Central memory CD8-positive, alpha-beta T cell (primary cell): ENCODE data around the gene RASAL1.

Source experiments
- ATAC-seq: fragments of 150-1000 bp; cut with Tn5 transposase; replicated peaks from 2 replicates; pipeline ENCODE4 v1.10.0; 2022; ENCODE audit warnings: mild to moderate bottlenecking, moderate FRiP score, moderate number of reproducible peaks; ENCODE audit not compliant: poor library complexity, severe bottlenecking; ENCODE audit errors: extremely low read depth
- DNase-seq, 2 donors: peaks; one replicate each; pipeline ENCODE4 v3.0.0; 2021; ENCODE audit warnings: low spot score in 2 of 2
- H3K27ac Mint-ChIP-seq: one replicate; pipeline ENCODE4 v1.8.0; 2022; ENCODE audit warnings: low read depth, mild to moderate bottlenecking, moderate library complexity, mixed read lengths
- H3K27me3 Mint-ChIP-seq: one replicate; pipeline ENCODE4 v1.8.0; 2022; ENCODE audit warnings: mixed read lengths
- H3K36me3 Mint-ChIP-seq: one replicate; pipeline ENCODE4 v1.8.0; 2022; ENCODE audit warnings: mild to moderate bottlenecking, moderate library complexity, mixed read lengths; ENCODE audit not compliant: insufficient read depth
- H3K4me1 Mint-ChIP-seq: one replicate; pipeline ENCODE4 v1.8.0; 2022; ENCODE audit warnings: mixed read lengths
- H3K4me3 Mint-ChIP-seq: one replicate; pipeline ENCODE4 v1.8.0; 2022; ENCODE audit warnings: mild to moderate bottlenecking, moderate library complexity, mixed read lengths
- H3K9me3 Mint-ChIP-seq: one replicate; pipeline ENCODE4 v1.8.0; 2022; ENCODE audit warnings: mixed read lengths

The RASAL1 gene

GRCh38 chr12:113077859-113078255 is 57.7 kb downstream of the RASAL1 start:
- Mint-ChIP-seq H3K4me1 (peaks cover 32% of the 10 kb centered on the region), H3K36me3 (no peaks in the 10 kb centered on the region), H3K4me3 (no peak overlapping the region), H3K27me3 (no peaks in the 10 kb centered on the region), H3K9me3 (no peaks in the 10 kb centered on the region), H3K27ac (no peak overlapping the region)
- no peak for DNase-seq
- no peak for ATAC-seq

GRCh38 chr12:113077057-113077858 is 58.3 kb downstream of the RASAL1 start:
- H3K36me3 Mint-ChIP-seq, result no peaks in the 10 kb centered on the region
- ATAC-seq (no peak), DNase-seq (no peak)
- H3K4me3 Mint-ChIP-seq, result no peak overlapping the region
- peaks cover 28% of the 10 kb centered on the region for H3K4me1 Mint-ChIP-seq
- no peak overlapping the region for H3K27ac Mint-ChIP-seq
- H3K27me3 Mint-ChIP-seq, result no peaks in the 10 kb centered on the region
- H3K9me3 Mint-ChIP-seq, result no peaks in the 10 kb centered on the region

GRCh38 chr12:113075137-113075683 is 60.4 kb downstream of the RASAL1 start:
- DNase-seq (no peak), ATAC-seq (peak; percentile 68)
- no peaks in the 10 kb centered on the region for H3K27me3 Mint-ChIP-seq
- H3K36me3 Mint-ChIP-seq, result peaks cover 1% of the 10 kb centered on the region
- no peaks in the 10 kb centered on the region for H3K9me3 Mint-ChIP-seq
- no peak overlapping the region for H3K27ac Mint-ChIP-seq
- H3K4me3 Mint-ChIP-seq, result no peak overlapping the region
- peaks cover 28% of the 10 kb centered on the region for H3K4me1 Mint-ChIP-seq

- Mint-ChIP-seq H3K4me3 (no peak overlapping the region), H3K36me3 (peaks cover 1% of the 10 kb centered on the region), H3K9me3 (no peaks in the 10 kb centered on the region), H3K27ac (peak overlapping the region; percentile 47), H3K27me3 (no peaks in the 10 kb centered on the region), H3K4me1 (peaks cover 31% of the 10 kb centered on the region)
- DNase-seq (no peak), ATAC-seq (no peak)
Measured at GRCh38 chr12:113073586-113073985, 62.0 kb downstream of the RASAL1 start.

- ATAC-seq (no peak), DNase-seq (no peak)
- Mint-ChIP-seq H3K36me3 (peaks cover 1% of the 10 kb centered on the region), H3K4me1 (peaks cover 31% of the 10 kb centered on the region), H3K27me3 (no peaks in the 10 kb centered on the region), H3K4me3 (no peak overlapping the region), H3K9me3 (no peaks in the 10 kb centered on the region), H3K27ac (no peak overlapping the region)
Measured at GRCh38 chr12:113072136-113072535, 63.4 kb downstream of the RASAL1 start.

- H3K4me3 Mint-ChIP-seq, result no peak overlapping the region
- no peaks in the 10 kb centered on the region for H3K9me3 Mint-ChIP-seq
- H3K4me1 Mint-ChIP-seq, result peaks cover 31% of the 10 kb centered on the region
- no peak for DNase-seq
- ATAC-seq, result no peak
- peaks cover 1% of the 10 kb centered on the region for H3K36me3 Mint-ChIP-seq
- H3K27ac Mint-ChIP-seq, result peak overlapping the region; percentile 27
- H3K27me3 Mint-ChIP-seq, result no peaks in the 10 kb centered on the region
Measured at GRCh38 chr12:113071135-113072112, 64.1 kb downstream of the RASAL1 start.

- Mint-ChIP-seq H3K4me3 (peak overlapping the region; percentile 34), H3K27me3 (no peaks in the 10 kb centered on the region), H3K36me3 (peaks cover 3% of the 10 kb centered on the region), H3K27ac (peak overlapping the region; percentile 80), H3K4me1 (peaks cover 27% of the 10 kb centered on the region), H3K9me3 (no peaks in the 10 kb centered on the region)
- ATAC-seq (peak; percentile 71), DNase-seq (no peak)
Measured at GRCh38 chr12:113070117-113070906, 65.2 kb downstream of the RASAL1 start.

GRCh38 chr12:113069751-113070116 is 65.8 kb downstream of the RASAL1 start:
- ATAC-seq (no peak), DNase-seq (no peak)
- Mint-ChIP-seq H3K4me1 (peaks cover 26% of the 10 kb centered on the region), H3K36me3 (peaks cover 3% of the 10 kb centered on the region), H3K9me3 (no peaks in the 10 kb centered on the region), H3K27ac (peak overlapping the region; percentile 80), H3K27me3 (no peaks in the 10 kb centered on the region), H3K4me3 (no peak overlapping the region)

- ATAC-seq (no peak), DNase-seq (no peak)
- Mint-ChIP-seq H3K27me3 (no peaks in the 10 kb centered on the region), H3K4me1 (peaks cover 25% of the 10 kb centered on the region), H3K4me3 (no peak overlapping the region), H3K27ac (no peak overlapping the region), H3K9me3 (no peaks in the 10 kb centered on the region), H3K36me3 (peaks cover 3% of the 10 kb centered on the region)
Measured at GRCh38 chr12:113069149-113069548, 66.4 kb downstream of the RASAL1 start.

- no peak for DNase-seq
- H3K9me3 Mint-ChIP-seq, result no peaks in the 10 kb centered on the region
- H3K27ac Mint-ChIP-seq, result no peak overlapping the region
- no peaks in the 10 kb centered on the region for H3K27me3 Mint-ChIP-seq
- H3K36me3 Mint-ChIP-seq, result peaks cover 3% of the 10 kb centered on the region
- no peak for ATAC-seq
- peaks cover 22% of the 10 kb centered on the region for H3K4me1 Mint-ChIP-seq
- no peak overlapping the region for H3K4me3 Mint-ChIP-seq
Measured at GRCh38 chr12:113067987-113068935, 67.3 kb downstream of the RASAL1 start.

- H3K27me3 Mint-ChIP-seq, result no peaks in the 10 kb centered on the region
- H3K9me3 Mint-ChIP-seq, result no peaks in the 10 kb centered on the region
- H3K27ac Mint-ChIP-seq, result no peak overlapping the region
- ATAC-seq, result no peak
- DNase-seq, result no peak
- H3K36me3 Mint-ChIP-seq, result peaks cover 3% of the 10 kb centered on the region
- no peak overlapping the region for H3K4me3 Mint-ChIP-seq
- peaks cover 22% of the 10 kb centered on the region for H3K4me1 Mint-ChIP-seq
Measured at GRCh38 chr12:113066813-113067400, 68.7 kb downstream of the RASAL1 start.
